ENCODE data around the gene ENPP4. TPM values are rescaled to one million over a fixed set of nuclear protein-coding genes. Genes with fewer than 3 reads are reported as not detected.
A peak's percentile ranks its signal among the peaks of the same experiment; 100 is the strongest.

Gene ENPP4
- total RNA-seq, 2 experiments from 2014 or later, result 4.9 to 5.4 TPM

GRCh38 chr6:46174904-46175303 is 45.1 kb downstream of the ENPP4 start:
- Mint-ChIP-seq H3K9me3 (ENCODE audit: insufficient read depth) (no peaks in the 10 kb centered on the region), H3K4me3 (no peak overlapping the region), H3K27ac (no peak overlapping the region), H3K4me1 (ENCODE audit: low read depth) (peaks cover 36% of the 10 kb centered on the region), H3K36me3 (ENCODE audit: low read depth) (no peaks in the 10 kb centered on the region), H3K27me3 (ENCODE audit: low read depth) (peaks cover 57% of the 10 kb centered on the region)
- DNase-seq (peak; percentile 25), ATAC-seq (no peak)
- ChIA-PET POLR2A (interaction anchor here (0.5 kb wide), 1 partner anchor 940 kb away, joined by 3 read pairs; no protein-coding TSS in a partner anchor), CTCF (no interaction called here)

- CTCF ChIA-PET, result interaction anchor here (2.0 to 2.1 kb wide), 2 partner anchors 46 to 85 kb away, joined by 5 to 6 read pairs; no protein-coding TSS in a partner anchor
- POLR2A ChIA-PET, result interaction anchor here (0.5 kb wide), 1 partner anchor 941 kb away, joined by 3 read pairs; no protein-coding TSS in a partner anchor
- H3K27ac Mint-ChIP-seq, result peak overlapping the region; percentile 65
- peaks cover 57% of the 10 kb centered on the region for H3K27me3 Mint-ChIP-seq (ENCODE audit: low read depth)
- no peaks in the 10 kb centered on the region for H3K9me3 Mint-ChIP-seq (ENCODE audit: insufficient read depth)
- DNase-seq (peak; percentile 35), ATAC-seq (peak; percentile 85)
- H3K36me3 Mint-ChIP-seq (ENCODE audit: low read depth), result no peaks in the 10 kb centered on the region
- H3K4me1 Mint-ChIP-seq (ENCODE audit: low read depth), result peaks cover 30% of the 10 kb centered on the region
- H3K4me3 Mint-ChIP-seq, result peak overlapping the region; percentile 16
Measured at GRCh38 chr6:46175446-46175845, 45.7 kb downstream of the ENPP4 start.

- ChIA-PET CTCF (interaction anchor here (2.0 to 2.1 kb wide), 2 partner anchors 45 to 86 kb away, joined by 5 to 6 read pairs; no protein-coding TSS in a partner anchor), POLR2A (no interaction called here)
- DNase-seq (no peak), ATAC-seq (no peak)
- Mint-ChIP-seq H3K36me3 (ENCODE audit: low read depth) (no peaks in the 10 kb centered on the region), H3K4me1 (ENCODE audit: low read depth) (peaks cover 26% of the 10 kb centered on the region), H3K4me3 (no peak overlapping the region), H3K27me3 (ENCODE audit: low read depth) (peaks cover 58% of the 10 kb centered on the region), H3K9me3 (ENCODE audit: insufficient read depth) (no peaks in the 10 kb centered on the region), H3K27ac (no peak overlapping the region)
Measured at GRCh38 chr6:46175976-46176375, 46.2 kb downstream of the ENPP4 start.

GRCh38 chr6:46184114-46184513 is 54.3 kb downstream of the ENPP4 start:
- Mint-ChIP-seq H3K9me3 (ENCODE audit: insufficient read depth) (no peaks in the 10 kb centered on the region), H3K4me3 (no peak overlapping the region), H3K27ac (no peak overlapping the region), H3K4me1 (ENCODE audit: low read depth) (no peaks in the 10 kb centered on the region), H3K27me3 (ENCODE audit: low read depth) (peaks cover 48% of the 10 kb centered on the region), H3K36me3 (ENCODE audit: low read depth) (no peaks in the 10 kb centered on the region)
- POLR2A ChIA-PET, result no interaction called here
- CTCF ChIA-PET, result no interaction called here
- no peak for ATAC-seq
- no peak for DNase-seq

DNA sequence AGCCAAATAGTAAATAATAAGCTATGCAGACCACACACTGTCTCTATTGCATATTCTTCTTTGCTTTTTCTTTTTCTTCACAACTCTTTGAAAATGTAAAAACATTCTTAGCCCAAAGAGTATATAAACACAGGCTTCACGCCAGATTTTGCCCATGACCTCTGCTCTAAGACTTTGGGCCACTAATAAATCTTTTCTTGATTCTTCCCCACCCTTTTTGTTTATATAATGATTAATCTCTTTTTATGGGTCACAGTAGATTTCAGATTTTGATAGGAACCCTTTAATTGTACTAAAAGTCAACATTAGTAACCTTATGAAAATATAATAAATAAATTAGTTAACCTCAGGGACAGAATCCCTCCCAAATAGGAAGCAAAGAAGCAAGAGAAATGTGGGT is 56.8 kb downstream of the ENPP4 start:
- H3K36me3 Mint-ChIP-seq (ENCODE audit: low read depth), result no peaks in the 10 kb centered on the region
- no peak overlapping the region for H3K27ac Mint-ChIP-seq
- ChIA-PET CTCF (no interaction called here), POLR2A (no interaction called here)
- peaks cover 35% of the 10 kb centered on the region for H3K27me3 Mint-ChIP-seq (ENCODE audit: low read depth)
- ATAC-seq (no peak), DNase-seq (no peak)
- no peaks in the 10 kb centered on the region for H3K9me3 Mint-ChIP-seq (ENCODE audit: insufficient read depth)
- H3K4me3 Mint-ChIP-seq, result no peak overlapping the region
- H3K4me1 Mint-ChIP-seq (ENCODE audit: low read depth), result no peaks in the 10 kb centered on the region

DNA sequence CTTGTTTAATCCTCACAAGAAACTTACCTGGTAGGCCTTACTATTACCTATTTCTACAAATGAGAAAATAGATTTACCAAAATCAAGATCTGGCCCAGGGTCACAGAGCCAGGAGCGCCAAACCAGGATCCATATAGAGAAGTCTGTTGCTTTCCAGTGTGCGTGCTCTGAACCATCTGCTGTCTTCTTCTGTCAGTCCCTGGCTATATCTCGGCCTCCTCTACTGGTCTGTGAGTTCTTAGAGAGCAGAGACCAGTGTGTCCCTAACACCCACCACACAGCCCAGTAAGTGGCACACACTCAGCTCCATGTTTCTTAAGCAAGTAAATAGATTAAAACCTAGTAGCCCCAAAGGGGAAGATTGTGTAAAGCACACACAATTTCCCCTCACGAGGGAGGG is 59.9 kb downstream of the ENPP4 start:
- POLR2A ChIA-PET, result no interaction called here

DNA sequence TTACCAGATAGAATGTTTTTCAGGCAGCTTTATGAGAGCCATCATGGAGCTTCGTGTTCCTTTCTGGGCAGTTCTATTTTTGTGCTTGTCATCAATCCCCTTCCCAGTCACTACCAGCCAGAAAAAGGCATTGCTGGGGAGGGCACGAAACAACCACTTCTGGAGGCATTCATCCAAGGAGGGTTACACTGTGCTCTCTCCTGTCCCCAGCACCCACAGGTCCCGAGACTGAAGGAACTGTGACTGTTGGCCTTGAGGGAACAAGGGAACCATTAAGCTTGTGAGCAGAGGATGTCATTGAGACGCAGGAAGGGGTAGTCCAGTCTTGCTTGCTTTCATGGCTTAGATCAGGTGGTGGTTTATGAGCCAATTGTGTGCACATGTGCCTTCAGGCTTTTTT is 61.1 kb downstream of the ENPP4 start:
- POLR2A ChIA-PET, result no interaction called here
- CTCF ChIA-PET, result no interaction called here
- DNase-seq (no peak), ATAC-seq (no peak)
- Mint-ChIP-seq H3K36me3 (ENCODE audit: low read depth) (no peaks in the 10 kb centered on the region), H3K9me3 (ENCODE audit: insufficient read depth) (no peaks in the 10 kb centered on the region), H3K4me1 (ENCODE audit: low read depth) (no peaks in the 10 kb centered on the region), H3K27ac (no peak overlapping the region), H3K4me3 (no peak overlapping the region), H3K27me3 (ENCODE audit: low read depth) (peaks cover 17% of the 10 kb centered on the region)

More for the DNA sequence above, 59.9 kb downstream of the ENPP4 start:
- no peaks in the 10 kb centered on the region for H3K36me3 Mint-ChIP-seq (ENCODE audit: low read depth)
- no peak overlapping the region for H3K4me3 Mint-ChIP-seq
- CTCF ChIA-PET, result no interaction called here
- no peaks in the 10 kb centered on the region for H3K9me3 Mint-ChIP-seq (ENCODE audit: insufficient read depth)
- H3K27me3 Mint-ChIP-seq (ENCODE audit: low read depth), result peaks cover 23% of the 10 kb centered on the region
- H3K27ac Mint-ChIP-seq, result no peak overlapping the region
- ATAC-seq (no peak), DNase-seq (no peak)
- no peaks in the 10 kb centered on the region for H3K4me1 Mint-ChIP-seq (ENCODE audit: low read depth)

DNA sequence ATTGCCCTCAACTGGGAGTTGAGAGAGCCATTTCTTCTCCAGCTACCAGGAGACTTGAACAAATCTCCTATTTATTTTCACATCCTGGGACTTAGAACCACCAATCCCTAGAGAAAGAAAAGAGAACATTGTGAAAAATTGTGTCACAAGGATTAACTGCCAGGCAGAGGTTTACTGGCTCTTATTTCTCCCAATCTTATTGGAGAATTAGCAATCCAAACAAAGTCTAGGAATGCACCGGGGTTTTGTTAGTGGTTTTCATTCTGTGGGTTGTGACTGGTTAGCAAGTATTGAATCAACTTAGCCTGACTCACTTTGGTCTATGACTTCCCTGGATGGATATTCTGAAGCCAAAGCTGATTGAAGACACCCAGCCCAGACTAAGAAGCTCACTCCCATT is 62.2 kb downstream of the ENPP4 start:
- Mint-ChIP-seq H3K4me3 (no peak overlapping the region), H3K36me3 (ENCODE audit: low read depth) (no peaks in the 10 kb centered on the region), H3K9me3 (ENCODE audit: insufficient read depth) (no peaks in the 10 kb centered on the region), H3K27ac (no peak overlapping the region), H3K27me3 (ENCODE audit: low read depth) (peaks cover 14% of the 10 kb centered on the region), H3K4me1 (ENCODE audit: low read depth) (no peaks in the 10 kb centered on the region)
- ATAC-seq (no peak), DNase-seq (no peak)
- CTCF ChIA-PET, result no interaction called here
- POLR2A ChIA-PET, result no interaction called here

Other genes starting within 250 kb of the ENPP4 start
- gene CLIC5, start 114.1 kb upstream of the ENPP4 start, total RNA-seq, result 1 to 10 TPM; 1.8 to 2.2 TPM
- gene ENPP5, start 41.0 kb downstream of the ENPP4 start, total RNA-seq, result not detected